Esophagus muscularis mucosa (tissue), 3 donors: ENCODE measurements around the gene NAXD.

Source experiments
- CTCF ChIP-seq, 3 experiments: fragments of 200-600 bp in 2 of 3; fragments of 450-650 bp in 1 of 3; sonication (generic) in 2 of 3; IDR thresholded peaks; one replicate each; pipeline ENCODE4 v1.5.1; 2017 to 2019; ENCODE audit warnings: antibody characterized with exemption in 3 of 3, mild to moderate bottlenecking in 2 of 3, moderate library complexity in 1 of 3
- EP300 ChIP-seq: sonication (generic); formaldehyde crosslinking; IDR thresholded peaks from one replicate; pipeline ENCODE4 v1.6.1; 2017; ENCODE audit warnings: antibody characterized with exemption

GRCh38 chr13:110649551-110649950 lies 34.2 kb downstream of the NAXD start:
- TF ChIP-seq CTCF (IDR thresholded peaks at IDR 0.05) (no peak), EP300 (no peak)
